Activated CD8-positive, alpha-beta memory T cell treated with anti-CD3 and anti-CD28 coated beads, Interleukin-2, amount 10 ng/mL, durations not matched to agents 7 days and 5 days (primary cell): ENCODE results near the gene ARID3B. TPM values are rescaled to one million over a fixed set of nuclear protein-coding genes. Genes with fewer than 3 reads are reported as not detected.
A peak's percentile ranks its signal among the peaks of the same experiment; 100 is the strongest.

Source experiments
- ATAC-seq: fragments of 150-1000 bp; cut with Tn5 transposase; one replicate; pipeline ENCODE4 v1.10.0; 2021; ENCODE audit warnings: moderate library complexity
- CTCF ChIA-PET: fragments of 350-600 bp; sonication (Branson Sonifier 250); formaldehyde crosslinking; loops from one replicate; lab custom pipeline; 2021; ENCODE audit warnings: antibody characterized with exemption; lab: Charles Lee
- DNase-seq: peaks from one replicate; pipeline ENCODE4 v3.0.0-alpha.2; 2020
- H3K27ac Mint-ChIP-seq: one replicate; pipeline ENCODE4 v1.8.0; 2021; ENCODE audit warnings: mild to moderate bottlenecking, mixed read lengths
- H3K27me3 Mint-ChIP-seq: one replicate; pipeline ENCODE4 v1.8.0; 2021; ENCODE audit warnings: mixed read lengths
- H3K36me3 Mint-ChIP-seq: one replicate; pipeline ENCODE4 v1.8.0; 2021; ENCODE audit warnings: mild to moderate bottlenecking, mixed read lengths
- H3K4me1 Mint-ChIP-seq: one replicate; pipeline ENCODE4 v1.8.0; 2021; ENCODE audit warnings: mixed read lengths
- H3K4me3 Mint-ChIP-seq: one replicate; pipeline ENCODE4 v1.8.0; 2021; ENCODE audit warnings: mild to moderate bottlenecking, moderate library complexity, mixed read lengths
- H3K9me3 Mint-ChIP-seq: one replicate; pipeline ENCODE4 v1.8.0; 2022; ENCODE audit warnings: low read depth, mixed read lengths
- total RNA-seq, 2 experiments: library from RNA; stranded (reverse); gene quantifications; one replicate each; pipeline ENCODE4 v1.2.3, GENCODE V29; 2021

ARID3B gene
- total RNA-seq, 2 experiments from 2014 or later = 56.0 to 63.6 TPM

GRCh38 chr15:74558706-74559105, 17.7 kb downstream of the ARID3B start:
- DNase-seq (no peak), ATAC-seq (no peak)
- peaks cover 43% of the 10 kb centered on the region for H3K4me1 Mint-ChIP-seq
- H3K9me3 Mint-ChIP-seq = no peaks in the 10 kb centered on the region
- peaks cover 48% of the 10 kb centered on the region for H3K36me3 Mint-ChIP-seq
- no peak overlapping the region for H3K4me3 Mint-ChIP-seq
- no peak overlapping the region for H3K27ac Mint-ChIP-seq
- CTCF ChIA-PET = interaction anchor here (1.7 kb wide), 1 partner anchor 13 kb away, joined by 8 read pairs; no protein-coding TSS in a partner anchor
- no peaks in the 10 kb centered on the region for H3K27me3 Mint-ChIP-seq

GRCh38 chr15:74563442-74563841, 22.4 kb downstream of the ARID3B start:
- peaks cover 56% of the 10 kb centered on the region for H3K36me3 Mint-ChIP-seq
- H3K27ac Mint-ChIP-seq = no peak overlapping the region
- peaks cover 39% of the 10 kb centered on the region for H3K4me1 Mint-ChIP-seq
- no peak for DNase-seq
- no peaks in the 10 kb centered on the region for H3K9me3 Mint-ChIP-seq
- no peak for ATAC-seq
- CTCF ChIA-PET = interaction anchor here (2.4 kb wide), 1 partner anchor 10 kb away, joined by 6 read pairs; no protein-coding TSS in a partner anchor
- H3K4me3 Mint-ChIP-seq = no peak overlapping the region
- H3K27me3 Mint-ChIP-seq = no peaks in the 10 kb centered on the region

- peaks cover 37% of the 10 kb centered on the region for H3K4me1 Mint-ChIP-seq
- H3K36me3 Mint-ChIP-seq = peaks cover 51% of the 10 kb centered on the region
- no peak for ATAC-seq
Measured at GRCh38 chr15:74564182-74564581, 23.2 kb downstream of the ARID3B start.

GRCh38 chr15:74565381-74566085, 24.5 kb downstream of the ARID3B start:
- Mint-ChIP-seq H3K9me3 (no peaks in the 10 kb centered on the region), H3K27ac (peak overlapping the region; percentile 45), H3K27me3 (no peaks in the 10 kb centered on the region), H3K4me3 (no peak overlapping the region), H3K4me1 (peaks cover 39% of the 10 kb centered on the region), H3K36me3 (peaks cover 55% of the 10 kb centered on the region)
- DNase-seq (no peak), ATAC-seq (no peak)
- CTCF ChIA-PET = no interaction called here

More at GRCh38 chr15:74564182-74564581, 23.2 kb downstream of the ARID3B start:
- CTCF ChIA-PET = interaction anchor here (2.4 kb wide), 1 partner anchor 11 kb away, joined by 6 read pairs; no protein-coding TSS in a partner anchor
- no peak overlapping the region for H3K4me3 Mint-ChIP-seq
- DNase-seq = no peak
- H3K9me3 Mint-ChIP-seq = no peaks in the 10 kb centered on the region
- H3K27ac Mint-ChIP-seq = no peak overlapping the region
- H3K27me3 Mint-ChIP-seq = no peaks in the 10 kb centered on the region

GRCh38 chr15:74568594-74568993, 27.6 kb downstream of the ARID3B start:
- ATAC-seq (no peak), DNase-seq (no peak)
- Mint-ChIP-seq H3K36me3 (peaks cover 63% of the 10 kb centered on the region), H3K9me3 (no peaks in the 10 kb centered on the region), H3K27ac (no peak overlapping the region), H3K4me3 (no peak overlapping the region), H3K27me3 (no peaks in the 10 kb centered on the region), H3K4me1 (peaks cover 47% of the 10 kb centered on the region)
- CTCF ChIA-PET = interaction anchor here (0.6 to 1.8 kb wide), 2 partner anchors 20 to 28 kb away, joined by 4 to 5 read pairs; partner anchors contain the start of gene ARID3B

- peak overlapping the region; percentile 45 for H3K27ac Mint-ChIP-seq
- H3K36me3 Mint-ChIP-seq = peaks cover 64% of the 10 kb centered on the region
Measured at GRCh38 chr15:74569731-74570070, 28.7 kb downstream of the ARID3B start.

GRCh38 chr15:74571191-74571590, 30.2 kb downstream of the ARID3B start:
- DNase-seq = no peak
- no peak overlapping the region for H3K4me3 Mint-ChIP-seq
- no peaks in the 10 kb centered on the region for H3K9me3 Mint-ChIP-seq
- no peak for ATAC-seq
- CTCF ChIA-PET = interaction anchor here (1.2 to 1.3 kb wide), 2 partner anchors 15 to 18 kb away, joined by 3 read pairs; no protein-coding TSS in a partner anchor
- no peak overlapping the region for H3K27ac Mint-ChIP-seq
- H3K27me3 Mint-ChIP-seq = no peaks in the 10 kb centered on the region
- H3K4me1 Mint-ChIP-seq = peaks cover 46% of the 10 kb centered on the region
- peaks cover 69% of the 10 kb centered on the region for H3K36me3 Mint-ChIP-seq

More at GRCh38 chr15:74569731-74570070, 28.7 kb downstream of the ARID3B start:
- no peak overlapping the region for H3K4me3 Mint-ChIP-seq
- peaks cover 51% of the 10 kb centered on the region for H3K4me1 Mint-ChIP-seq
- ATAC-seq (no peak), DNase-seq (no peak)
- H3K27me3 Mint-ChIP-seq = no peaks in the 10 kb centered on the region
- no peaks in the 10 kb centered on the region for H3K9me3 Mint-ChIP-seq
- CTCF ChIA-PET = interaction anchor here (0.6 kb wide), 1 partner anchor 986 kb away, joined by 3 read pairs; no protein-coding TSS in a partner anchor

GRCh38 chr15:74573987-74574386, 33.0 kb downstream of the ARID3B start:
- Mint-ChIP-seq H3K4me3 (no peak overlapping the region), H3K36me3 (peaks cover 68% of the 10 kb centered on the region), H3K27me3 (no peaks in the 10 kb centered on the region), H3K27ac (peak overlapping the region; percentile 51), H3K4me1 (peaks cover 34% of the 10 kb centered on the region), H3K9me3 (no peaks in the 10 kb centered on the region)
- DNase-seq = peak; percentile 43
- CTCF ChIA-PET = no interaction called here
- peak; percentile 53 for ATAC-seq

- H3K27ac Mint-ChIP-seq = no peak overlapping the region
- no peak overlapping the region for H3K4me3 Mint-ChIP-seq
- CTCF ChIA-PET = interaction anchor here (1.1 kb wide), 1 partner anchor 43 kb away, joined by 3 read pairs; no protein-coding TSS in a partner anchor
- peaks cover 18% of the 10 kb centered on the region for H3K4me1 Mint-ChIP-seq
- H3K36me3 Mint-ChIP-seq = peaks cover 41% of the 10 kb centered on the region
- no peaks in the 10 kb centered on the region for H3K27me3 Mint-ChIP-seq
- no peak for DNase-seq
- H3K9me3 Mint-ChIP-seq = no peaks in the 10 kb centered on the region
- no peak for ATAC-seq
Measured at GRCh38 chr15:74578496-74578994, 37.5 kb downstream of the ARID3B start.

GRCh38 chr15:74579001-74579400, 38.0 kb downstream of the ARID3B start:
- peaks cover 18% of the 10 kb centered on the region for H3K4me1 Mint-ChIP-seq
- DNase-seq (no peak), ATAC-seq (no peak)
- CTCF ChIA-PET = no interaction called here
- H3K27me3 Mint-ChIP-seq = no peaks in the 10 kb centered on the region
- H3K4me3 Mint-ChIP-seq = no peak overlapping the region
- no peaks in the 10 kb centered on the region for H3K9me3 Mint-ChIP-seq
- H3K27ac Mint-ChIP-seq = no peak overlapping the region
- peaks cover 37% of the 10 kb centered on the region for H3K36me3 Mint-ChIP-seq

- Mint-ChIP-seq H3K4me3 (no peak overlapping the region), H3K4me1 (peaks cover 25% of the 10 kb centered on the region), H3K27me3 (no peaks in the 10 kb centered on the region), H3K27ac (peak overlapping the region; percentile 34), H3K36me3 (peaks cover 25% of the 10 kb centered on the region), H3K9me3 (no peaks in the 10 kb centered on the region)
- CTCF ChIA-PET = no interaction called here
- DNase-seq = no peak
- ATAC-seq = no peak
Measured at GRCh38 chr15:74580538-74581350, 39.7 kb downstream of the ARID3B start.

GRCh38 chr15:74584204-74584603, 43.2 kb downstream of the ARID3B start:
- H3K9me3 Mint-ChIP-seq = no peaks in the 10 kb centered on the region
- CTCF ChIA-PET = no interaction called here
- H3K4me3 Mint-ChIP-seq = no peak overlapping the region
- ATAC-seq (no peak), DNase-seq (no peak)
- H3K27me3 Mint-ChIP-seq = no peaks in the 10 kb centered on the region
- peak overlapping the region; percentile 62 for H3K27ac Mint-ChIP-seq
- H3K36me3 Mint-ChIP-seq = peaks cover 20% of the 10 kb centered on the region
- H3K4me1 Mint-ChIP-seq = peaks cover 20% of the 10 kb centered on the region

- Mint-ChIP-seq H3K36me3 (peaks cover 19% of the 10 kb centered on the region), H3K4me1 (peaks cover 16% of the 10 kb centered on the region), H3K4me3 (no peak overlapping the region), H3K27me3 (no peaks in the 10 kb centered on the region), H3K9me3 (no peaks in the 10 kb centered on the region), H3K27ac (peak overlapping the region; percentile 62)
- CTCF ChIA-PET = no interaction called here
- DNase-seq = no peak
- no peak for ATAC-seq
Measured at GRCh38 chr15:74584779-74585178, 43.8 kb downstream of the ARID3B start.
